Fibroblast of the conjunctiva (primary cell): ENCODE results near the gene GRIN3A.

Experiments used
- DNase-seq: peaks from one replicate; pipeline ENCODE4 v3.0.0-alpha.2; 2010; ENCODE audit warnings: low read depth

The GRIN3A gene

GRCh38 chr9:101632611-101633010 is 105.8 kb downstream of the GRIN3A start:
- DNase-seq, result no peak

- no peak for DNase-seq
These were observed 106.6 kb downstream of the GRIN3A start for GRCh38 chr9:101631892-101632291.

- no peak for DNase-seq
These were observed 108.8 kb downstream of the GRIN3A start for GRCh38 chr9:101629636-101630035.

GRCh38 chr9:101628173-101628572 is 110.3 kb downstream of the GRIN3A start:
- DNase-seq, result no peak

- DNase-seq, result no peak
These were observed 112.2 kb downstream of the GRIN3A start for GRCh38 chr9:101626295-101626694.

GRCh38 chr9:101625876-101626275 is 112.6 kb downstream of the GRIN3A start:
- DNase-seq, result no peak

GRCh38 chr9:101620452-101620851 is 118.0 kb downstream of the GRIN3A start:
- no peak for DNase-seq

- no peak for DNase-seq
These were observed 119.7 kb downstream of the GRIN3A start for GRCh38 chr9:101618698-101619097.

- no peak for DNase-seq
These were observed 132.9 kb downstream of the GRIN3A start for GRCh38 chr9:101605547-101605946.

- DNase-seq, result no peak
These were observed 134.2 kb downstream of the GRIN3A start for GRCh38 chr9:101604296-101604695.

GRCh38 chr9:101601904-101602765 is 136.3 kb downstream of the GRIN3A start:
- DNase-seq, result peak; percentile 12

GRCh38 chr9:101594796-101595195 is 143.7 kb downstream of the GRIN3A start, which contains the start of gene PPP3R2:
Gene PPP3R2 (minus strand): TSS chr9:101594969. CDS start chr9:101594921, 48 bp downstream.
- no peak for DNase-seq

GRCh38 chr9:101593345-101593744 is 145.1 kb downstream of the GRIN3A start:
- DNase-seq, result no peak

- DNase-seq, result no peak
These were observed 145.7 kb downstream of the GRIN3A start for GRCh38 chr9:101592788-101593187.

- DNase-seq, result no peak
These were observed 146.5 kb downstream of the GRIN3A start for GRCh38 chr9:101591787-101592446.

GRCh38 chr9:101590901-101591300 is 147.5 kb downstream of the GRIN3A start:
- DNase-seq, result no peak

- peak; percentile 8 for DNase-seq
These were observed 148.4 kb downstream of the GRIN3A start for GRCh38 chr9:101590074-101590473.

GRCh38 chr9:101587332-101588043 is 151.0 kb downstream of the GRIN3A start:
- DNase-seq, result no peak

GRCh38 chr9:101586651-101587050 is 151.8 kb downstream of the GRIN3A start:
- no peak for DNase-seq

GRCh38 chr9:101585740-101586139 is 152.7 kb downstream of the GRIN3A start:
- no peak for DNase-seq

GRCh38 chr9:101582553-101582952 is 155.9 kb downstream of the GRIN3A start:
- peak; percentile 65 for DNase-seq

- no peak for DNase-seq
These were observed 158.5 kb downstream of the GRIN3A start for GRCh38 chr9:101579711-101580545.
